ENCODE results near the gene SUMO3. TPM values are rescaled to one million over a fixed set of nuclear protein-coding genes. Genes with fewer than 3 reads are reported as not detected.

Gene SUMO3
- total and polyA plus RNA-seq, 2 experiments from 2014 or later, result 90.8 to 103 TPM

DNA sequence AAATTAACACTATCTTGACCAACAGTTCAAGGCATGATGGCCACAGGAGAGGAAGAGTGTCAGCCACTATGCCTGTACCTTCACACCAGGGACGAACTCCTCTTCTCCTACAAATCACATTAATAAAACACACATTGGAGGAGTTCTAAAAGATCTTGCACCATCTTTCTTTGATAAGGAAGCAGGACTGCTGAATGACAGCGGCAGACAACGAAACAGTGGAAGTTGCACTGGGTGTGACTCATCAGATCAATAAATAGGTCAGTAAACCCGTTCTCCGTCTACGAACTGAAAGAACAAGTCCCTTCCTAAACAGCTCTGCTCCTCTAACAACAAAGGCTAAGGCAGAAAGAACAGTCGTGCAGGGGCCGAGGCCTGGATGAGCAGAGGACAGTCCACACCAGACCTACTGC lies 39.4 kb downstream of the SUMO3 start:
- DNase-seq (ENCODE audit: low spot score) (no peak), ATAC-seq (no peak)
- Histone ChIP-seq H3K4me2 (no peak overlapping the region), H3K36me3 (ENCODE audit: insufficient read depth) (peaks cover 28% of the 10 kb centered on the region), H3K4me3 (no peak overlapping the region), H3K79me2 (replicated peaks; ENCODE audit: insufficient read depth) (peaks cover 69% of the 10 kb centered on the region), H2AFZ (no peak overlapping the region), H4K20me1 (replicated peaks; ENCODE audit: insufficient read depth) (peaks cover 22% of the 10 kb centered on the region), H3K4me1 (ENCODE audit: insufficient read depth) (no peaks in the 10 kb centered on the region), H3K9me2 (ENCODE audit: insufficient read depth) (no peaks in the 10 kb centered on the region), H3K27me3 (ENCODE audit: insufficient read depth) (no peaks in the 10 kb centered on the region), H3F3A (replicated peaks; ENCODE audit: low read depth) (no peaks in the 10 kb centered on the region; the same call in 1 of the 2 replicates), H3K27ac (ENCODE audit: low read depth) (no peak overlapping the region)
- TF ChIP-seq, protein P1, sequence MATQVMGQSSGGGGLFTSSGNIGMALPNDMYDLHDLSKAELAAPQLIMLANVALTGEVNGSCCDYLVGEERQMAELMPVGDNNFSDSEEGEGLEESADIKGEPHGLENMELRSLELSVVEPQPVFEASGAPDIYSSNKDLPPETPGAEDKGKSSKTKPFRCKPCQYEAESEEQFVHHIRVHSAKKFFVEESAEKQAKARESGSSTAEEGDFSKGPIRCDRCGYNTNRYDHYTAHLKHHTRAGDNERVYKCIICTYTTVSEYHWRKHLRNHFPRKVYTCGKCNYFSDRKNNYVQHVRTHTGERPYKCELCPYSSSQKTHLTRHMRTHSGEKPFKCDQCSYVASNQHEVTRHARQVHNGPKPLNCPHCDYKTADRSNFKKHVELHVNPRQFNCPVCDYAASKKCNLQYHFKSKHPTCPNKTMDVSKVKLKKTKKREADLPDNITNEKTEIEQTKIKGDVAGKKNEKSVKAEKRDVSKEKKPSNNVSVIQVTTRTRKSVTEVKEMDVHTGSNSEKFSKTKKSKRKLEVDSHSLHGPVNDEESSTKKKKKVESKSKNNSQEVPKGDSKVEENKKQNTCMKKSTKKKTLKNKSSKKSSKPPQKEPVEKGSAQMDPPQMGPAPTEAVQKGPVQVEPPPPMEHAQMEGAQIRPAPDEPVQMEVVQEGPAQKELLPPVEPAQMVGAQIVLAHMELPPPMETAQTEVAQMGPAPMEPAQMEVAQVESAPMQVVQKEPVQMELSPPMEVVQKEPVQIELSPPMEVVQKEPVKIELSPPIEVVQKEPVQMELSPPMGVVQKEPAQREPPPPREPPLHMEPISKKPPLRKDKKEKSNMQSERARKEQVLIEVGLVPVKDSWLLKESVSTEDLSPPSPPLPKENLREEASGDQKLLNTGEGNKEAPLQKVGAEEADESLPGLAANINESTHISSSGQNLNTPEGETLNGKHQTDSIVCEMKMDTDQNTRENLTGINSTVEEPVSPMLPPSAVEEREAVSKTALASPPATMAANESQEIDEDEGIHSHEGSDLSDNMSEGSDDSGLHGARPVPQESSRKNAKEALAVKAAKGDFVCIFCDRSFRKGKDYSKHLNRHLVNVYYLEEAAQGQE (IDR thresholded peaks at IDR 0.05; ENCODE audit: unreplicated experiment), result no peak
- TF ChIP-seq EZH2phosphoT487 (IDR thresholded peaks at IDR 0.05; ENCODE audit: unreplicated experiment), result no peak
- Mint-ChIP-seq H3K9me3 (no peaks in the 10 kb centered on the region), H3K4me1 (no peaks in the 10 kb centered on the region), H3K27ac (peak overlapping the region; percentile 48), H3K4me3 (no peak overlapping the region), H3K36me3 (ENCODE audit: low read depth) (peaks cover 48% of the 10 kb centered on the region), H3K27me3 (ENCODE audit: insufficient read depth, low read depth, poor library complexity) (no peaks in the 10 kb centered on the region)

GRCh38 chr21:44778094-44778493 lies 39.8 kb downstream of the SUMO3 start:
- H3K9me2 ChIP-seq (ENCODE audit: insufficient read depth), result no peaks in the 10 kb centered on the region
- H3K9me3 Mint-ChIP-seq, result no peaks in the 10 kb centered on the region
- peaks cover 48% of the 10 kb centered on the region for H3K36me3 Mint-ChIP-seq (ENCODE audit: low read depth)
- H3K27me3 ChIP-seq (ENCODE audit: insufficient read depth), result no peaks in the 10 kb centered on the region
- H3K4me1 ChIP-seq (ENCODE audit: insufficient read depth), result no peaks in the 10 kb centered on the region
- ATAC-seq (no peak), DNase-seq (ENCODE audit: low spot score) (no peak)
- peaks cover 22% of the 10 kb centered on the region for H4K20me1 ChIP-seq (replicated peaks; ENCODE audit: insufficient read depth)
- no peak overlapping the region for H3K4me2 ChIP-seq
- no peaks in the 10 kb centered on the region; the same call in 1 of the 2 replicates for H3F3A ChIP-seq (replicated peaks; ENCODE audit: low read depth)
- H3K4me3 ChIP-seq, result no peak overlapping the region
- no peak overlapping the region for H3K27ac ChIP-seq (ENCODE audit: low read depth)
- H3K27ac Mint-ChIP-seq, result peak overlapping the region; percentile 48
- H3K27me3 Mint-ChIP-seq (ENCODE audit: insufficient read depth, low read depth, poor library complexity), result no peaks in the 10 kb centered on the region
- no peak overlapping the region for H3K4me3 Mint-ChIP-seq
- H3K36me3 ChIP-seq (ENCODE audit: insufficient read depth), result peaks cover 29% of the 10 kb centered on the region
- H3K4me1 Mint-ChIP-seq, result no peaks in the 10 kb centered on the region
- H3K79me2 ChIP-seq (replicated peaks; ENCODE audit: insufficient read depth), result peaks cover 65% of the 10 kb centered on the region
- no peak overlapping the region for H2AFZ ChIP-seq
- TF ChIP-seq, protein P1 (IDR thresholded peaks at IDR 0.05; ENCODE audit: unreplicated experiment), result no peak
- TF ChIP-seq EZH2 (IDR thresholded peaks at IDR 0.05; ENCODE audit: low read depth, unreplicated experiment) (no peak), ZNF114 (CRISPR knock-in tag; IDR thresholded peaks at IDR 0.05) (no peak), STAT1 (IDR thresholded peaks at IDR 0.05; ENCODE audit: unreplicated experiment) (no peak), EZH2phosphoT487 (IDR thresholded peaks at IDR 0.05; ENCODE audit: unreplicated experiment) (no peak)
- TF ChIP-seq, protein P2, sequence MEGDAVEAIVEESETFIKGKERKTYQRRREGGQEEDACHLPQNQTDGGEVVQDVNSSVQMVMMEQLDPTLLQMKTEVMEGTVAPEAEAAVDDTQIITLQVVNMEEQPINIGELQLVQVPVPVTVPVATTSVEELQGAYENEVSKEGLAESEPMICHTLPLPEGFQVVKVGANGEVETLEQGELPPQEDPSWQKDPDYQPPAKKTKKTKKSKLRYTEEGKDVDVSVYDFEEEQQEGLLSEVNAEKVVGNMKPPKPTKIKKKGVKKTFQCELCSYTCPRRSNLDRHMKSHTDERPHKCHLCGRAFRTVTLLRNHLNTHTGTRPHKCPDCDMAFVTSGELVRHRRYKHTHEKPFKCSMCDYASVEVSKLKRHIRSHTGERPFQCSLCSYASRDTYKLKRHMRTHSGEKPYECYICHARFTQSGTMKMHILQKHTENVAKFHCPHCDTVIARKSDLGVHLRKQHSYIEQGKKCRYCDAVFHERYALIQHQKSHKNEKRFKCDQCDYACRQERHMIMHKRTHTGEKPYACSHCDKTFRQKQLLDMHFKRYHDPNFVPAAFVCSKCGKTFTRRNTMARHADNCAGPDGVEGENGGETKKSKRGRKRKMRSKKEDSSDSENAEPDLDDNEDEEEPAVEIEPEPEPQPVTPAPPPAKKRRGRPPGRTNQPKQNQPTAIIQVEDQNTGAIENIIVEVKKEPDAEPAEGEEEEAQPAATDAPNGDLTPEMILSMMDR (conservative IDR thresholded peaks at IDR 0.05; ENCODE audit: low read depth in 2 of 2), result no peak
